HG03159 (cell line): Measurements from ENCODE around the gene ZNF750.

Experiments used
- ATAC-seq: cut with Tn5 transposase; IDR thresholded peaks from one replicate; pipeline ENCODE4 v1.9.1; 2021; ENCODE audit warnings: mild to moderate bottlenecking, moderate library complexity; ENCODE audit not compliant: unreplicated experiment

Gene ZNF750

DNA sequence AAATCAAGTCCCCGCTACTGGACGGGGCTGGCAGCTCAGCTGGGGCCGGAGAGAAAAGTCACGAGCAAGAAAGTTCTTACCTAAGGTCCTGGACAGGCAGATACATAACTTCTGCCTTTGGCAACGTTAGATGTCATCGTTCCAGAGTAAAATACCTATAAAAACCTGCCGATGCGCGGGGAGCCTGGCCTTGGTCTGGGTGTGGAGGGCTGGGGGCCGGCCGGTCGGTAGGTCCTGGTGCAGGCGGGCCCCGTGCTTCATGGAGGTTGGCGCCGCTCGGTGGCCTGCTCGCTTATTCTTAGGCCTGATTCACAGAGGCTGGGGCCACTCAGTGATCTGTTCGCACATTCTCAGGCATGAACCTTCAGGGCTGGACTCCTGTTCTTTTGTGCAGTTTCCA is 33.7 kb upstream of the ZNF750 start:
- no peak for ATAC-seq

DNA sequence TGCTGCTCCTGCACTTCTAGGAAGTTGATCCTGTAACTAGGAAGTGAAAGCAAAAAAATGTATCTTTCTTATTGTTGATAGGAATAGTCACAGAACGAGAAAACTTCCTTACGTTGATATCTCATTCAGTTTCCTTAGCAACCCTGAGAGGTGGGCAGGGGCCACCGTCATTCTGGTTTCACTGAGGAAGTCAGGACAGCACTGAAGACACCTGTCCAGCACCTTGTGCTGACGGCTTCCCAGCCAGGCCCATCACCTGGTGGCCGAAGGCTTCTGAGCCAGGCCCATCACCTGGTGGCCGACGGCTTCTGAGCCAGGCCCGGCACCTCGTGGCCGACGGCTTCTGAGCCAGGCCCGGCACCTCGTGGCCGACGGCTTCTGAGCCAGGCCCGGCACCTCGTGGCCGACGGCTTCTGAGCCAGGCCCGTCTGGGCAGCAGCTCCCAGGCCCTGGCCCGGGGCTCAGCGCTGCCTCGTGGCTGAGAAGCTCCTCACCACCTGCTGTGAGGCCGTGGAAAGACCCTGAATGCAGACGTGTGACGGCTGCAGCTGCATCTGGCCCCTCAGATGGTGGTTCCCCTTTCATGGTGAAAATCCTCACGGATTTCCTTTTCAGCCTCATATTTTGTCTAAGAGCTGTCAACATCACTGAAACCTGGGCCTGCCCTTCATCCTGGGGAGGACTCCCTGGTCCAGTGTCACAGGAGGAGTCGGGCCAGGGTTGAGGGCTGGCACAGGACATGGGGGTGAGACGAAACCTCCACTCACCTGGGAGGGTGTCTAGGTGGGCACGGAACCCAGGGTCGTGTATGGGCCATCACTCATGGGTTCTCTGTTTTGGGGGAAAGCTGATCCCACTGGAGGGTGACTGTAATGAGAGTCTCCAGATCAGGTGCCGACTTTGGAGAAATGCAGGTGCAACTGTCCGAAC is 33.0 kb upstream of the ZNF750 start:
- no peak for ATAC-seq

DNA sequence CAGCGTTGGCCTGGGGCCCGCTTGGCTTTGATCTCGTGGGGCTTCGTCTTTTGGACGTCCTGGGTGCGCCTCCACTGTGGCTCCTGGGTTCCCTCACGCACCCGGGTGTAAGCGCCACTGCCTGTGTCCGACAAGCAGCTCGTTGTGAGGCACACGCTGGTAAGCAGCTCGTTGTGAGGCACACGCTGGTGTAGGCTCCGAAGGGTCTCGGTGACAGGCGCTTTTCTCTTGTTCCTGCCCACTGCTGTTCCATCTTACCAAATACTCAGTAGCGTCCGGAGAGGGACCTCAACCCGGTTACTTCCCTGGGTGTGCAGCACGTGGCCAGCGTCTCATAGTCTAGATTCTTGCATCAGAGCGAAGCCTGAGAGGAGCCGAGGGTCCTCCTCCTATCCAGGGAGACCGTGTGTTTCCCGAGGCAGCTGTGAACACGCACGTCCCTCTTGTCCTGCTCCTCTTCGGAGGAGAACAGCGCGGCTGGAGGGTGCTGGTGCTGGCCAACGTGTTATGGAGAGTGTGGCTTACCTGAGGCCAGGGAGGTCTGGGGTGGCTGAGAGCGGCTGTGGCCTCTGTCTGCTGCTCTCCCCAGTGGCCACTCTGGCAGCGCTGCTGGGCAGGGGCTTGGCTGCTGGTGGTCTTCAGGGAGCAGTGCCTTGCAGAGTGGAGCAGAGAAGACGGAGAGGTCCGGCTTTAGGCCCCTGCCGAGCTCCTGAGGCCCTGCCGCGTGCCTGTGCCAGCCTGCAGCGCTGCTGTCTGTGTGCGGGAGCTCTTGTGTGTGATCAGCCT is 32.1 kb upstream of the ZNF750 start:
- no peak for ATAC-seq

DNA sequence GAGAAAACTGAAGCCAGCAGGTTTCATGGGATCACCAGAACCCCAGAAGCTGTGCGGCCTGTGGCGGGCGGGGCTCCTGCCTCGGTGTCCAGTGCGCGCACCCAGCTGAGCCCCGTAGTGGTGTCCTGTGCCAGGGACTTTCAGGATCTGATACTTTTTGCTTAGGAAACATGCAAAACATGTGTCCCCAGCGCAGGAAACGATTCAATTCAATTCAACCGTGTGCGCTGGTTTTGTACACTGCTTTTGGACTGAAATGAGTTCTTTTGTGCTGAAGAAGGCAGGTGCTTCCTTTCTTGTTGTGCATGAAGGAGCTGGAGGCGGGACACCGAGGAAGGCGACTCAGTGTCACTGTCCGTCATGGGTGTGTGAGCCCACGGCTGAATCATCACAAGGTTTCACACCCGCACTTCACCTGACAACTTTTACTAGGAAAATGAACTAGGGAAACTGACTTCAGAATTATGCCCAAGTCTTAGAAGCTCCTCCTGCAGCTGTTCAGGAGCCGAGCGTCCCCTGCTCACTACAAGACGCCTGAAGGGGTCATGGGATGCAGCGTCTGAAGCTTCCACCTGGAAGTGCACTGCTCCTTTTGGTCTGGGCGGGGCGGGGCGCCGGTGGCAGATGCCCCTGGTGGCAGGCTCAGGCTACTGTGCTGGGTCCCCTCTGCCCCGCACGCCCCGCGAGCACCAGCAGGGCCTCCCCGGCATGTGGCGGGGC is 31.4 kb upstream of the ZNF750 start:
- ATAC-seq: peak; percentile 81

DNA sequence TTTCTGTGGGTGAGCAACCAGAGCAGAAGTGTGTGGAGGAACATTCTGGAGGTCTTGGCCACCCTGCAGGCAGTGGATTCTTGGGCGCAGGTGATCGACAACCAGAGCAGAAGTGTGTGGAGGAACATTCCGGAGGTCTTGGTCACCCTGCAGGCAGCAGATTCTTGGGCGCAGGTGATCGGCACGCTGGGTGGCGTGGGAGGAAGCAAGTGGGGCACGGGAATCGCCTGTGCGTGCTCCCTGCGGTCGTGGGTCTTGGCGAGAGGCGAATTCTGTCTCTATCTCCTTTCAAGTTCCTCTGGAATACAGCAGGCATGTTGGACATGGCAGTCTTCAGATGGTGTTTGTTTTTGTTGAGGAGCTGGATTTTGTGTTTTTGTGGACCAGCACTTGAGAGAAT is 30.7 kb upstream of the ZNF750 start:
- no peak for ATAC-seq

DNA sequence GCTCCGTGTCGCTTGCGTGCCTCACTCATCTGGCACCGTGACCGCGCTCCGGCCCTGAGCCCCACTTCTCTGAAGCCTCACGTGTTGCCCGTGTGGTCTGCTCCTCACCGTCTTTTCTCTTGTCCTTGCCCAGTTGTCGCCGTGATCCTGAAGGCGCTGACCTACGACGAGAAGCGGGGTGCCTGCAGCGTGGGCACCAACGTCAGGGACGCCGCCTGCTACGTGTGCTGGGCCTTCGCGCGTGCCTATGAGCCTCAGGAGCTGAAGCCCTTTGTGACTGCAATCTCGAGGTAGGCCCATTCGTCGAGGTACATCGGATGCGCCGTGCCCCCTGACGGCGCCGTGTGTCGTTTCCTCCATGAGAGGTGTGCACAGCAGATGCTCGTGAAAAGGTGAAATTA is 30.3 kb upstream of the ZNF750 start:
- no peak for ATAC-seq

DNA sequence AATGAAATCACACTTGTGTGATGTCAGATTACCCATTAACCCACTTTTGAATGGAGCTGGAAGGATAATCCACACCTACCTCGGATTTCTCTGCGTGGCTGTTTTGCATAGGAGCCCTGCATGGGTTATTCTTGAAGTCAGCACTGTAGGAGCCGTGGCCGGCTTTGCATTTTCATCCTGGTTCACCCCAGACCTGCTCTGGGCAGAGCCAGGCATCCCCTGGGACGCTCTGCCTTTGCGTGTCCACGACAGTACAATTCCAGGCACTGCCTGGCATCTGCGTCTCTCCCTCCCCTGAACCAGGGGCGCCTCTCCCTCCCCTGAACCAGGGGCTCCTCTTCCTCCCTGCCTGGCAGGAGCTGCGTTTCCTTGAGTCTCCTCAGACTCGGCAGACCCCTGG is 29.7 kb upstream of the ZNF750 start:
- ATAC-seq: no peak

DNA sequence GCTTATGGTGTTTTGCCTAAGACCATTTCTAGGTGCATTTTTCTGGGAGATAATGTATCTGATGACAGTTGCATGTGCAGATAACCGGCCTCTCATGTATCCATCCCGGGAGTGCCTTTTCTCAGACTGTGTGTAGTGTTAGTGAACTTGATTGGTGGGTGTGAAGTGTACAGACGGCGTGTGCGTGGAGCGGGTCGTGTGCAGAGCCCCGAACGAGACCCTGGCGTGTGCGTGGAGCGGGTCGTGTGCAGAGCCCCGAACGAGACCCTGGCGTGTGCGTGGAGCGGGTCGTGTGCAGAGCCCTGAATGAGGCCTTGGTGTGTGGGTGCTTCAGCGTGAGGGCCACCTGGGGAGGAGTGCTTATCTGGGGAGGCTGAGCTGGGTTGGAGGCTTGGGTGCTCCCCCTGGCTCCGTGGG is 28.9 kb upstream of the ZNF750 start:
- ATAC-seq: no peak

DNA sequence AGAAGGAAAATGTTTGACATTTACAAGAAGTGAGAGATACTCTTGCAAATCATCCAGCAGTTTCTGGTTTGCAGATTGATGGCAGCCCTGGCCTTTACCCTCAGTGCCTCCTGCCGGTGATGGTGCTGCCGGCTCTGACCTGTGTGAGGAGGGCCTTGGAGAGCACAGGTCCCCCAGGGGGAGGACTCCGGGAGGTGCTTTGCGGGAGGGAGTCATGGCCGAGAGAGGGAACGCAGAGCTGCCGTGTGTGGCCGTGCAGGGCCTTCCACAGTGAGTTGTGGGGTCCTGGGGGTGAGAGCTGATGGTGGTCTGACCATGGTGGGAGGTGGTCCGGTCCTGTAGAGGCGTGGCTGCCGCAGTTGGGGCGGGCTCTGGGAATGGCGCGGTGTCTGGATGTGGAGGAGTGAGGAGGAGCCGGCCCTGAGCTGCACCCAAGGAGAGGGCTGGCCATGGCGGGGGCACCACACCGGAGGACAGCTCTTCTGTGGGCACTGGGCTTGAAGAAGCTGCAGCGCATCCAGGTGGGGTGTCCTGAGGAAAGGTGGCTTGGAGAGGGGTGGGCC is 28.0 kb upstream of the ZNF750 start:
- no peak for ATAC-seq

DNA sequence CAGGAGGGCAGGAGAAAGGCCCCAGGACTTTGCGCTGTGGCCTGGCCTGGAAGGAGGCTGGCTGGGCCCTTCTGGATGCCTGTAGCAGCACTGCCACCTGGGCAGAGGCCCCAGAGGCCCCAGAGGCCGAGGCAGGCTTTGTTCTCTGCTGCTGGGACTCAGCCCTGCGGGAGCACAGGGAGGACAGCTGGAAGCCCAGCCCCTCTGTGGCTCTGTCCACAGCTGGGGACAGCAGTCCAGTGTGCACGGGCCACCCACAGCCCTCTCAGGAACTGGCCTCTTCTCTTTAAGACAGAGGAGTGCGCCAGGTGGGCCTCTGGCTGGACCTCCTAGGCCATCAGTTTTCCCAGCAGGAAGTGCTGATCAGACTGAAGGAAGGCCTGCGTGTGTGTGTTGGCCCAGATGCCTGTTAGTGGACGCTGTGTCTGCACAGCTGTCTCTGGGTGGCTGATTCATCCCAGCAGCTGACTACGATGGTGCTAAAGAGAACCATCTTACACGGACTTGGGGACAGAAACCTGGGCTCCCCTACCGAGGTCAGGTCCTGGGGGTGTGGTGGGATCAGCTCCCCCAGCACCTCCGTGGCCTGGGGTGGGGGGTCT is 26.9 kb upstream of the ZNF750 start:
- ATAC-seq: no peak

DNA sequence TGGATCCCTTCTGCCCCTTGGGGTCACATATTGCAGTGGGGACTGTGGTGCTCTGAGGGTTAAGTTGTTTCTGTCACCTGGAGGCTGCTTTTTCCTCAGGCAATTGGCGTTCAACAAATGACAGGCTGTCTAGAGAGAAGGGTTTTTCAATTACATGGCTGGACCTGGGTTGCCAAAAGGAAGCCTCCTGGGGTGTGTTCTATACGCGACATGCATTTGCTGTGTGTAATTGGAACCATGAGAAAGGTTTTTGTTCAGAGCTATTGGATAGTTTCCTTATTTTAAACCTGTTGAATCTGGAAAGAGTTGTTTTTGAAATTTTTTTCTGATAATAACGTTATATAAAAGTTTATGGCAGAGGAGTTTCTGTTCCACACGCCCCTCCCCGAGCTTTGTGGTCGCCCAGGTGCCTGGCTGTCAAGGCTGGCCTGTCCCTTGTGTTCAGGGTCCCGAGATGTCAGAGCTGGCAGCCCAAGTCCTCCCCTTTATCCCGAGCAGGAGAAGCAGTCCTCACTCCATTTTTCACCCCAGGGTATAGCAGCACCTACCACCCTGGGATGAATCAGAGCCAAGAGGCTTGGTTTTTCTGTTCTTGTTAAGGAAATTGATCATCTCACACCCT is 26.1 kb upstream of the ZNF750 start:
- ATAC-seq: no peak

DNA sequence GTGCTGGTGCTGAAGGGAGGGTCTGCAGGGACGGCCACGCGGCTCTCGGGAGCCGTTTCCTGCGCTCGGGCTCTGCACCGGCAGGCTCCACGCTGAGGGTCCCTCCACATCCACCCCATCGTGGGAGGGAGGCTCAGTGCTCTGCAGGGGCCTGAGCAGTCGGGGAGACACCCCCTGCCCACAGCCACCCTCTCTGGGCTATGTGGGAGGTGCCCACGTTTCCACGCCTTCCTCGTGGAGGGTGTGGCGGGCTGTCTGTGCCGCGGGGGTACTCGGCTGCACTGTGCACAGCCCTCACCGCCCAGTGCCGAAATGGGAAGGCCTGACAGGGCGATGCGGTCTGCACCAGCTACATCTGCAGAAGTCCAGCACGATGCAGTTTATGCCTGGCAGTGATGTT is 25.5 kb upstream of the ZNF750 start:
- ATAC-seq: no peak

DNA sequence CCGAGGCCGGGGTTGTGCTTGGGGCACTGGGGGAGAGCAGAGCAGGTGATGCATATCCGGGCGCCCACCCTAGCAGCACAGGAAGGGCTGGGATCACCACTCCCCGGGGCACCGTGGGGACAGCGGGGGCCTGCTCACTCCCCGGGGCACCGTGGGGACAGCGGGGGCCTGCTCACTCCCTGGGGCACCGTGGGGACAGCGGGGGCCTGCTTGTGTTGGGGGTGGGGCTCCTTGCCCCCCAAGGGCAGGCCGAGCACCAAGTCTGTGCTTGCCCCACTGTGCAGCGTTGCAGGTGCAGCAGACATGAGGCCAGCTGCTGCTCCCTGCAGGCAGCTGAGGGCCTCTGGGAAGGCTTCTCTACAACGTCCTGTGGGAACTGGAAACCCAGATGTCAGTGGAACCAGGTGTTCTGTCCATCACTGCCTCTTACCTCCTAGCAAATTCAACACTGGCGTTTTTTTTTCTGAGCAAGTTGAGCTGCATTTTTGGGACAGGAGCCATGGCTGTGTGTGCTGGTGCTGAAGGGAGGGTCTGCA is 25.0 kb upstream of the ZNF750 start:
- no peak for ATAC-seq

DNA sequence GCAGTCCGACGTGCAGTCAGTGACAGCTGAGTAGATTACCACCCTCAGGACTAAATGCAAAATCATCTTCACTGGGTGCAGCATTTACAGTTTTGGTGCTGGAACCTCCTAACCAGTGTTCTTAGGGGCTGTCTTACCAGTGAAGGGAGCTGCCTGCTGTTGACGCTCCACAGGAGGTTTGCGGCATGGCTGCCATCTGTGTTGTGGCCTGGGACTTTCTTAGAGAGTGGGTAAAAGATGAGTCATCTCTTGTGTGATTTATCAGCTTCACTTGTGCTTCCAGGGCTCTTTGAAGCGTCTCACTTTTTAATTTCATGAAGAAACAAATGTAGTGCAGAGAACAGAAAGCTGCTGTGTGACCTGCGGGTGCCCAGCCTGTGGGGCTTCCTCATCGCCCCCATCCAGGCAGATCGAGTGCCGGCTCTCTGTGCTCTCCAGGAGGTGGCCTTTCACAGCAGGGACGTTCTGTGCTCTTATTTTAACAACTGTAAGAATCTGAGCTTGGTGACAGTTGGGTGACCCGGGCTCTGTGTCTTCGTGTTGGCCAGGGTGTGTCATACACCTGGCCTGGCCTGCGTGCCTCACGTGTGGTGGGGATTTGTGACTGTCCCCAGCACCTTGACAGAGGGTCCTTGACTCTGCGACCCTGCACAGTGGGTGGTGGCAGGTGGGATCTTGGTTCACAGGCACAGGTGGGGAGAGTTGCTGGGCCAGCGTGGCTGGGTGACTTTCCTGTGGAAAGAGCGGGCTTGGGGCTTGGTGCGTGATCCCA is 24.3 kb upstream of the ZNF750 start:
- ATAC-seq: peak; percentile 81

DNA sequence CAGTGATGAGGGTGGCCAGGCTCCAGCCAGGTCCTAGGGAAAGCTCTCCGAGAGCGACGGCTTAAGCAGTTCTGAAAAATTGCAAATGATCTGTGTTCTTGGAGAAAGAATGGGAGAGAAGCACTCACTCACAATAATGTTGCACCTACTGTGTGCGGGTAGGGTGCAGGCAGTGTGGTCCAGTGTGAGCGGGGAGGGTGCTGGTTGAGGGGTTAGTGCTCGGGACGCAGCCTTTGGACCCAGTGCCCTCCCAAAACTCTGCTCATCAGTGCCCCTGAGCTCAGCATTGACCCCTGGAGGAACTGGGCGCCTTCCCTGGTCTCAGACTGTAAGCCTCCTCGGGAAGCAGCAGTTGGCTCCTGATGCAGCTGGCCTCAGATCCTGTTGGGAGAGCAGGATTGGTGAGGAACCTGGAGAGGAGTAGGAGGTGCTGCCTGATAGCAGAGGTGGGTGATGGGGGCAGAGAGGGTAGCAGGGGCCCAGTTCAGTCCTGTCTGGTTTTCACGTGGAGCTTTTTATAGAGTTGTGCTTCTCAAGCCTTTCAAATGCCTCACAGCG is 23.6 kb upstream of the ZNF750 start:
- ATAC-seq: no peak

DNA sequence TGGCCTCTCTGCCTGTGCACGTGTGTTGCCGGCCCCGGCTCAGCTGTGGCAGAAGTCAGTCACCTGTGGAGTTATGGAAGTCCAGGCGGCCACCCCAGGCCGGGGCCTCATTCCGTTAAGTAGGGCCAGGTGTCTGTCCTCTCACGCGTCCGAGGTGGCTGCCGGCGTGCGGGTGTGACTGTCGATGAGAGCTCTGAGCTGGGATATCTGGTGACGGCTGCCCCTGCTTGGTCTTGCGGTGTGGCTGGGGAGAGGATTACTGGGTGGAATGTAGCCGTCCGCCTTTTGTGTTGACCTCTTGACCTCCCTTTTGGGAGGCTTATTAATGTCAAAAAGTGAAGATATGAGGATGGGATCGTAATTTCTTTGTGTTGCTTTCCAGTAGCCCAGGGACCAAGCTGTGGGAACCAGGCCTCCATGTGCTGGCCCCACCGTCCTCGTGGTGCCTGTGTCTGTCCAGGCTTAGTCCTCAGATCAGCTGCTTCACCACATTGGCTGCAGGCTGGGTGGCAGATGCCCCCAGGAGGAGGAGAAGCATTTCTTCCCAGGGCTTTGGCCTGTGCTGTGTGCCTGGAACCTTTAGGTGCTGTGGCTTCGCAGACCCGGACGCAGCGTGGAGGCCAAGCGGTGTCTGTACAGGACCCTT is 23.0 kb upstream of the ZNF750 start:
- ATAC-seq: no peak

DNA sequence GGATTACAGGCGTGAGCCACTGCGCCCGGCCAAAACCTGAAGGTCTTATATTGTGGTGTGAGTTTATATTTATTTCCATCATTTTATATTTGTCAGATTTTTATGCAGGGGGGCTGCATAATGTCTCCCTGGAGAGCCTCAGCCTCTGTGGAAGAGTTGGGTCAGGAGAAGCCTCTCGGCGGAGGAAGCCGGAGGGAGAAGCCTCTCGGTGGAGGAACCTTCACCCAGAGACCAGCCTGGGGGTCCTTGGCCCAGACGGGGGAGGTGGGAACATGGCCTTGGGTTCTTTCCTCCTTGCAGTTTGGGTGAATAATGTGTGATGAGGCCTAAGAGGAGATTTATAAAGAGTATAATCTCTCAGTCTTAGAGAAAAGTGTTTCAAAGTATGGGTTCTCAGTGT is 22.4 kb upstream of the ZNF750 start:
- no peak for ATAC-seq

DNA sequence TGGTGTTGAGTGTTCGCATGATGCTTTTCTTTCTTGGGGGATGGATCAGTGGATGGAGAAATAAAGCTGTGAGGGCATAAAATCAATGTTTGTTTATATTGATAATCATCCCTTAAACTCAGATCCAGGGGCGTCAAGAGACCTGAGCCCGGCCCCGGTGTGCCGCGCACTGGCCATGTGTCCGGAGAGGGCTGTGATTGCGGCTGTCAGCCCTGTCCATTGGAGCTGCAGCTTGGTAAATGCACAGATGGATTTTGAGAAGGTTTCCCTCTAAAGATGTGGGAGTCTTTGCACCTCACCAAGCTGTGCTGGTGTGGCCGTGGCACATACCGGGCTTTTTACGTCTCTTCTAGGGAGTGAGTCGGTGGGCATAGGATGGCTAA is 21.6 kb upstream of the ZNF750 start:
- no peak for ATAC-seq
